ENCODE results near the gene SYT6.

The SYT6 gene

DNA sequence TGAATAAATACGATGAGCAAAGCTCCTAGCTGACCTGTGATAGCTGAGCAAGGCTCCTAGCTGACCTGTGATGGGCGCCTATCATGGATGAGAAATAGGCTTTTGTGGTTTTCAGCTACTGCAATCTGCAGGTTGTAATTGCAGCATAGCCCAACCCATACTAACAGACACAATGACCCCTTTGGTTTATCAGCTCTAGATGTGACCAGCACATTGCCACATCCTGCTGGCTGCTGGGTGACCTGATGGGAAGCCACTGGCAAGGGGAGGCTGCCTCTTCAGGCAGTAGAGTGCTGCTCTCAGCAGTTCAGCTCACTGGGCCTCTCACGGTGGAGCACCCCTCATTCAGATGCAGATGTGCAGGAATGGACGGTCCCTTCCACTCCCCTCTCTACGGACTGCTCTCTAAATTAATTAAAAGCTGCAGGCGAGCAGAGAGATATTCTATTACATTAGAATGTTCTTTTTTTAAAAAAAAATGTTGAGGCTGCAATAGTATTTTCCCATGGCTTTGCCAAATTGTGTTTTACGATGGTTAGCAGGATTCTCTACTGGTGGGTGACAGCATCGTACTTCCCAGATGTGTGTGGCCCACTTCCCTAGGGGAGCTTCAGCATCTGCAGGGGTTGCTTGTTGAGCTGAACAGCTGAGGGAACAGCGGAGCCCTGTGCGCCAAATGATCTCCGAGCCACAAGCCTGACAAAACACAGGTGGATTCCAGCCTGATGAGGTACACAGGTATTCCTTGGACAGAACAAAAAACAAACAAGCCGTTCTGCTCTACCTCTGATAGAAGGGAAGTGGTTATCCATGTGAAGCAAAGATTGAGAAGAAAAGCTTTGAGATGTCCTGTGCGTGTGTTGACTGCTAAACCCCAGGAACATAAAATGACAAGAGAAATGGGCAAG is 65.0 kb downstream of the SYT6 start:
- no peak overlapping the region for H3K4me3 ChIP-seq (ENCODE audit: low read depth, low read length)
- DNase-seq (ENCODE audit: low read depth): no peak
- no peak for TF ChIP-seq CTCF (conservative IDR thresholded peaks at IDR 0.05; ENCODE audit: low read depth, low read length)

DNA sequence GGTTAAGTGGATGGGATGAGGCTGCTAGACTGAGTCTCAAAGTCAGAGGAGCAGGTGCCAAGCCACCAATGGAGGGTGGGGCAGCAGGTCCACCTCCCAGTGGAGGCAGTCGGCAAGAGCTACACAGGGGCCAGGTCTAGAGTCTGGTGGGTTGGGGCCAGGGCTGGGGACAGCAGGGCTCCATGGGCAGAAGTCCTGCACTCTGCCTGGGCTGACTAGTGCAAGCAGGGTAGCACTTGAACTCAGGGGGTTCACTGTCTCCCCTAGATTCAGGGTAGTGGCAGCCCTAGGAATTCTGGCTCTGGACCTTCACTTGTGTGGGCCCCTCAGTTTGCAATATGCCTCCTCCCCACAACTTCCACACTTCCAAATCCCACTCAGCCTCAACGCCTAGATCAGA is 66.2 kb downstream of the SYT6 start:
- DNase-seq (ENCODE audit: low read depth): no peak
- no peak for TF ChIP-seq CTCF (conservative IDR thresholded peaks at IDR 0.05; ENCODE audit: low read depth, low read length)
- H3K4me3 ChIP-seq (ENCODE audit: low read depth, low read length): no peak overlapping the region

DNA sequence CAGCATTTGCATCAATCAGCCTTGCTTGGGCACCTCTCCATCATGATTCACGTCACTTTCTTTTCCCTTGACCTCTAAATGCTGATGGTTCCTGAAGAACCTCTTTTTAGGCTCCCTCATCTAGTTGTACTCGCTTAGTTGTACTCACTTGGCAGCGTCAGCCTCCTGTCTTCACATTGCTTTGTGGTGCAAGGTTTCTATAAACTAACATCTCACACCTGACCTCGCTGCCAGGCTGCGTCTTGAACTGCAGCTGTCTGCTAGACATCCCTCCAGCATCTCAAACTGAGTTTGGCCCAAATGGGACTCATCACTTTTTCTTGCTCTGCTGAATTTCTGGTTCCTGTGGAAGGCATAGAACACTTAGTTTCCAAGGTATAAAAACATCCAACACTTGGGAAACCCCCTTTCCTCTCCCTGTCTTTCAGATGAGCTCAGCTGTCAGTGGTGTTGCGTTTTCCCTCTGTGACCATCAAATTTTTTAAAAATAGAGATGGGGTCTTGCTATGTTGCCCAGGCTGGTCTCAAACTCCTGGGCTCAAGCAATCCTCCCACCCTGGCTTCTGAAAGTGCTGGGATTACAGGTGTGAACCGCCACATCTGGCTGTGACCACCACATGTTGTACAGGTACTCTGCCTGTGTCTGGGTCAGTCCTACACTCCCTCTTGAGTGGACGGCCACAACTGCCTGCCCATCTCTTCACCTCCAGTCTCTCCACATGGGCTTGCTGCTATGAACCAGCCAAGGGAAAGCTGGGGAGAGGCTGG is 66.9 kb downstream of the SYT6 start:
- H3K4me3 ChIP-seq (ENCODE audit: low read depth, low read length): no peak overlapping the region
- no peak for DNase-seq (ENCODE audit: low read depth)
- TF ChIP-seq CTCF (conservative IDR thresholded peaks at IDR 0.05; ENCODE audit: low read depth, low read length): no peak

DNA sequence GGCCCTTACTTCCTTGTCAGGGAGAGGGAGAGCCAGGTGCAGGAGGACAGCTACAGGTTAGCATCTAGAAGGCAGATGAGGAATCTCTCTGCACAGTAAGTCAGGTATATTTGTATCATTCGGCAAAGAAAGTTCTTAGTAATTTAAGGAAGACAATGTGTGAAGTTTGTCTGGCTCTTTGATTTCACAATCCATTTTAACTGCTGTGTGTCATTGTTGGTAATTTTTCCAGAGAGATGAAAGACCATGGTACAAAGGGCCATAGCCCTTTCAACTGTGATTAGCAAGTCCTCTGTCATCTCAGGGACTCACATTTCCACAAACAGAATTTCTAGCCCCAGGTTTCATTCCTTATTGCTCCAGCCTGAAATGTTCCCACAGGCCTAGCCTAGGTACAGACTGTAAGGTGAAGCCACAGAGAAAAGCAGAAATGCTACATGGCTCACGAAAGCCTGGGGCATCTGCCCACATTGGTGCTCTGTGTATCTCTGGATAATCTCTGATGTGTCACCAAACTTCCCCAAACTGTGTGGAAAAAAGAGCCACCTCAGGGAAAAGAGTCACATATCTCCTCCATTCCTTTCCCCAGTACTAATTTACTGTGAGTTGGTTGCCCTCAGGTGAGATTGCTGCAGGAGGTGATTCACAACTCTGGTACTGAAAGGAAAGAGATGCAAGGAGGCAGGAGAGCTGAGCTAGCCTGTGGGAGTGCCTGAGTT is 70.6 kb downstream of the SYT6 start:
- no peak overlapping the region for H3K4me3 ChIP-seq (ENCODE audit: low read depth, low read length)
- no peak for DNase-seq (ENCODE audit: low read depth)
- TF ChIP-seq CTCF (conservative IDR thresholded peaks at IDR 0.05; ENCODE audit: low read depth, low read length): no peak

GRCh38 chr1:114082304-114082630 is 71.4 kb downstream of the SYT6 start:
- no peak for TF ChIP-seq CTCF (conservative IDR thresholded peaks at IDR 0.05; ENCODE audit: low read depth, low read length)
- DNase-seq (ENCODE audit: low read depth): no peak

DNA sequence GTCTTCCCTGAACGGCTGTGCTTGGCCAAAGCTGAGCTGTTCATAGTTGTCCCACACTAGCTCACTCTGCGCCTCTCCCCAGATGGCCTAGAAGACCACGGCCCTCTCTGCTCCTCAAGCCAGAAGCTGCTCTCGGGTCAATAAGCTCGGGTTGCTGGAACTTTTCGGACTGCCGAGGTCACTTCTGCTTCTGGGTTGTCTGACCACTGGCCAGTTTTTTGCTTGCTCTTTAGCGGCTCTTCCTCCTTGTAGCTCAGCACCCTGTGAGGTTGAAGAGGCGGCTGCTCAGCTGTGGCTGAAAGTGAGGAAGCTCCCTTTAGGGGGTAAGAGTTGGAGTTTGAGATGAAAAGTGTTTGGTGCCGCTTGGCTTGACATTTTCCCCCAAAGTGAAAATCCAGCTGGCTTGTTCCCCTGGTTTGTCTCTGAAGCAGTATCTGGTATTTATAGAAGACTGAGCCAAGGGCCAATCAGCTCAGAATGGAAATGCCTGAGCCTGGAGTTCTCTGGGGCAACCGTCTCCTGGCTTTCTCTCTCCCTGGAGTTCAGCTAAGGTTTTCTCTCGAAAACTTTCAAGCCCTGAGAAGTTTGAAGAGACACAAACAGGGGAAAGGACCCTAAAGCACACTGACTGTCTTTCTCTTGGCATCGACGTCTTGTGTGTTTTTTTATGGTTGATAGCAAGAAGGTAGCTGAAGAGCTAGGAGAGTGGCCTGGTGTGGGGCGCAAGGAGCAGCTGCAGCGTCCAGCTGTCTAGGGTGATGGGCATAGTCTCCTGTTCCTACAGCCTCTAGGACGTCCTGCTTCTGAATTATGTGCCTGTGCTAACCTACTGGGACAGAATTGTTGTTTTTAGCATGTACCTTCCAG is 72.0 kb downstream of the SYT6 start:
- TF ChIP-seq CTCF (conservative IDR thresholded peaks at IDR 0.05; ENCODE audit: low read depth, low read length): no peak
- DNase-seq (ENCODE audit: low read depth): no peak
- H3K4me3 ChIP-seq (ENCODE audit: low read depth, low read length): no peak overlapping the region

More at GRCh38 chr1:114082304-114082630, 71.4 kb downstream of the SYT6 start:
- H3K4me3 ChIP-seq (ENCODE audit: low read depth, low read length): no peak overlapping the region
